GM12874 (cell line): Measurements from ENCODE around the gene CCSER1.

Experiments used
- CTCF ChIP-seq: IDR thresholded peaks from 2 replicates; pipeline ENCODE4 v1.5.1; 2011; ENCODE audit warnings: low read depth, mild to moderate bottlenecking, control low read depth, low read length, moderate library complexity; ENCODE audit not compliant: insufficient read depth

The CCSER1 gene

GRCh38 chr4:90443231-90443630 is 316.0 kb downstream of the CCSER1 start:
- TF ChIP-seq CTCF: no peak

GRCh38 chr4:90444904-90445303 is 317.7 kb downstream of the CCSER1 start:
- no peak for TF ChIP-seq CTCF

GRCh38 chr4:90445380-90445779 is 318.2 kb downstream of the CCSER1 start:
- TF ChIP-seq CTCF: no peak

- TF ChIP-seq CTCF: no peak
Observed at GRCh38 chr4:90449626-90450025, 322.4 kb downstream of the CCSER1 start.

GRCh38 chr4:90456891-90457290 is 329.7 kb downstream of the CCSER1 start:
- TF ChIP-seq CTCF: no peak

GRCh38 chr4:90457817-90458216 is 330.6 kb downstream of the CCSER1 start:
- TF ChIP-seq CTCF: no peak

GRCh38 chr4:90458576-90458975 is 331.4 kb downstream of the CCSER1 start:
- no peak for TF ChIP-seq CTCF

GRCh38 chr4:90474484-90474883 is 347.3 kb downstream of the CCSER1 start:
- no peak for TF ChIP-seq CTCF
